HEK293 (cell line): ENCODE measurements around the gene GUCA1A.

Experiments used
- CTCF ChIA-PET: fragments of 350-600 bp; formaldehyde crosslinking; extraction: SDS; loops from one replicate; lab custom pipeline; 2021; ENCODE audit warnings: antibody characterized with exemption; lab: Yijun Ruan, JAX
- POLR2A ChIA-PET: fragments of 300-600 bp; formaldehyde crosslinking; extraction: SDS; loops from one replicate; lab custom pipeline; 2020; ENCODE audit warnings: antibody characterized with exemption, inconsistent platforms; lab: Yijun Ruan, JAX
- H3K27ac ChIP-seq: fragments of 200-500 bp; sonication (Bioruptor generic); 2 replicates; pipeline ENCODE4 v1.5.1; 2014; ENCODE audit warnings: low read depth, low read length, control low read depth, inconsistent platforms; ENCODE audit errors: extremely low read depth
- H3K36me3 ChIP-seq, 2 experiments: fragments of 200-500 bp in 1 of 2; sonication (Bioruptor generic) in 1 of 2; 1 replicate in 1 of 2; 2 replicates in 1 of 2; pipeline ENCODE4 v1.5.1; 2014 to 2017; ENCODE audit warnings: inconsistent platforms in 2 of 2, low read length in 2 of 2; ENCODE audit not compliant: control insufficient read depth in 2 of 2, insufficient read depth in 1 of 2
- H3K4me1 ChIP-seq: fragments of 200-500 bp; sonication (Bioruptor generic); 2 replicates; pipeline ENCODE4 v1.5.1; 2014; ENCODE audit warnings: mild to moderate bottlenecking, low read length, inconsistent platforms; ENCODE audit not compliant: control insufficient read depth, insufficient read depth
- H3K4me3 ChIP-seq: 2 replicates; pipeline ENCODE4 v1.5.1; 2011; ENCODE audit warnings: low read depth, mild to moderate bottlenecking, control low read depth, low read length, moderate library complexity
- H3K9me3 ChIP-seq: fragments of 200-500 bp; sonication (Bioruptor generic); 2 replicates; pipeline ENCODE4 v1.5.1; 2014; ENCODE audit warnings: low read depth, low read length, inconsistent platforms; ENCODE audit not compliant: control insufficient read depth, insufficient read depth
- AEBP2 ChIP-seq: fragments of 450-650 bp; formaldehyde crosslinking; IDR thresholded peaks from 2 replicates; pipeline ENCODE4 v1.5.1; 2016; ENCODE audit warnings: missing biosample characterization, missing genetic modification characterization, borderline replicate concordance
- EGR2 ChIP-seq: fragments of 450-650 bp; formaldehyde crosslinking; IDR thresholded peaks from 2 replicates; pipeline ENCODE4 v1.5.1; 2016; ENCODE audit warnings: low read depth, missing biosample characterization, missing genetic modification characterization
- HOXD13 ChIP-seq: sonication (generic); formaldehyde crosslinking; IDR thresholded peaks from 2 replicates; pipeline ENCODE4 v1.8.0; 2022; ENCODE audit warnings: missing genetic modification reagents, borderline replicate concordance
- KLF10 ChIP-seq: fragments of 450-650 bp; IDR thresholded peaks from 2 replicates; pipeline ENCODE4 v1.5.1; 2018; ENCODE audit warnings: missing biosample characterization, mild to moderate bottlenecking, missing genetic modification characterization
- KLF7 ChIP-seq: fragments of 450-650 bp; formaldehyde crosslinking; IDR thresholded peaks from 2 replicates; pipeline ENCODE4 v1.5.1; 2016; ENCODE audit warnings: missing biosample characterization, missing genetic modification characterization, borderline replicate concordance
- KLF9 ChIP-seq: fragments of 450-650 bp; formaldehyde crosslinking; IDR thresholded peaks from 2 replicates; pipeline ENCODE4 v1.5.1; 2016; ENCODE audit warnings: missing biosample characterization, missing genetic modification characterization, low read depth
- SCRT1 ChIP-seq: fragments of 450-650 bp; formaldehyde crosslinking; IDR thresholded peaks from 2 replicates; pipeline ENCODE4 v1.5.1; 2016; ENCODE audit warnings: missing biosample characterization, missing genetic modification characterization, borderline replicate concordance
- SCRT2 ChIP-seq: fragments of 450-650 bp; formaldehyde crosslinking; IDR thresholded peaks from 2 replicates; pipeline ENCODE4 v1.5.1; 2016; ENCODE audit warnings: missing biosample characterization, missing genetic modification characterization
- SP3 ChIP-seq: fragments of 450-650 bp; formaldehyde crosslinking; IDR thresholded peaks from 2 replicates; pipeline ENCODE4 v1.5.1; 2016; ENCODE audit warnings: missing biosample characterization, missing genetic modification characterization
- WT1 ChIP-seq: fragments of 450-650 bp; formaldehyde crosslinking; IDR thresholded peaks from 2 replicates; pipeline ENCODE4 v1.5.1; 2016; ENCODE audit warnings: missing biosample characterization, missing genetic modification characterization
- YY2 ChIP-seq: fragments of 450-650 bp; formaldehyde crosslinking; IDR thresholded peaks from 2 replicates; pipeline ENCODE4 v1.5.1; 2016; ENCODE audit warnings: missing biosample characterization, missing genetic modification characterization
- ZEB2 ChIP-seq: fragments of 450-650 bp; formaldehyde crosslinking; IDR thresholded peaks from 2 replicates; pipeline ENCODE4 v1.5.1; 2016; ENCODE audit warnings: missing biosample characterization, missing genetic modification characterization
- ZFHX2 ChIP-seq: fragments of 450-650 bp; formaldehyde crosslinking; conservative IDR thresholded peaks from 2 replicates; pipeline ENCODE4 v1.5.1; 2016; ENCODE audit warnings: missing biosample characterization, missing genetic modification characterization
- ZNF10 ChIP-seq: fragments of 450-650 bp; formaldehyde crosslinking; IDR thresholded peaks from 2 replicates; pipeline ENCODE4 v1.5.1; 2017; ENCODE audit warnings: missing biosample characterization, missing genetic modification characterization
- ZNF394 ChIP-seq: fragments of 450-650 bp; formaldehyde crosslinking; IDR thresholded peaks from 2 replicates; pipeline ENCODE4 v1.5.1; 2016; ENCODE audit warnings: missing biosample characterization, missing genetic modification characterization, mild to moderate bottlenecking, moderate library complexity, borderline replicate concordance
- ZNF433 ChIP-seq: fragments of 450-650 bp; formaldehyde crosslinking; IDR thresholded peaks from 2 replicates; pipeline ENCODE4 v1.5.1; 2016; ENCODE audit warnings: missing biosample characterization, missing genetic modification characterization, low read depth
- ZNF529 ChIP-seq: fragments of 450-650 bp; formaldehyde crosslinking; IDR thresholded peaks from 2 replicates; pipeline ENCODE4 v1.5.1; 2017; ENCODE audit warnings: missing genetic modification characterization, missing biosample characterization; ENCODE audit not compliant: insufficient replicate concordance
- ZNF623 ChIP-seq: fragments of 450-650 bp; formaldehyde crosslinking; IDR thresholded peaks from 2 replicates; pipeline ENCODE4 v1.5.1; 2016; ENCODE audit warnings: missing biosample characterization, missing genetic modification characterization
- ZNF792 ChIP-seq: fragments of 450-650 bp; formaldehyde crosslinking; IDR thresholded peaks from 2 replicates; pipeline ENCODE4 v1.5.1; 2016; ENCODE audit warnings: missing biosample characterization, missing genetic modification characterization
- ZNF830 ChIP-seq: fragments of 450-650 bp; IDR thresholded peaks from 2 replicates; pipeline ENCODE4 v1.5.0; 2018; ENCODE audit warnings: missing biosample characterization, missing genetic modification characterization, low read depth, mild to moderate bottlenecking, moderate library complexity
- TF ChIP-seq, protein P1 (sequence below): fragments of 450-650 bp; formaldehyde crosslinking; IDR thresholded peaks from 2 replicates; pipeline ENCODE4 v1.5.1; 2016; ENCODE audit warnings: missing biosample characterization, missing genetic modification characterization
- TF ChIP-seq, protein P2 (sequence below): fragments of 450-650 bp; formaldehyde crosslinking; IDR thresholded peaks from 2 replicates; pipeline ENCODE4 v1.5.1; 2017; ENCODE audit warnings: missing biosample characterization, missing genetic modification characterization
- TF ChIP-seq, protein P3 (sequence below): fragments of 450-650 bp; formaldehyde crosslinking; IDR thresholded peaks from 2 replicates; pipeline ENCODE4 v1.5.1; 2016; ENCODE audit warnings: missing biosample characterization, missing genetic modification characterization
- TF ChIP-seq, protein P4 (sequence below): fragments of 450-650 bp; formaldehyde crosslinking; optimal IDR thresholded peaks from 2 replicates; pipeline ENCODE3; 2016; ENCODE audit warnings: missing biosample characterization, mild to moderate bottlenecking, missing genetic modification characterization
- TF ChIP-seq, protein P5 (sequence below): fragments of 450-650 bp; formaldehyde crosslinking; IDR thresholded peaks from 2 replicates; pipeline ENCODE4 v1.5.1; 2016; ENCODE audit warnings: missing biosample characterization, missing genetic modification characterization

The GUCA1A gene

DNA sequence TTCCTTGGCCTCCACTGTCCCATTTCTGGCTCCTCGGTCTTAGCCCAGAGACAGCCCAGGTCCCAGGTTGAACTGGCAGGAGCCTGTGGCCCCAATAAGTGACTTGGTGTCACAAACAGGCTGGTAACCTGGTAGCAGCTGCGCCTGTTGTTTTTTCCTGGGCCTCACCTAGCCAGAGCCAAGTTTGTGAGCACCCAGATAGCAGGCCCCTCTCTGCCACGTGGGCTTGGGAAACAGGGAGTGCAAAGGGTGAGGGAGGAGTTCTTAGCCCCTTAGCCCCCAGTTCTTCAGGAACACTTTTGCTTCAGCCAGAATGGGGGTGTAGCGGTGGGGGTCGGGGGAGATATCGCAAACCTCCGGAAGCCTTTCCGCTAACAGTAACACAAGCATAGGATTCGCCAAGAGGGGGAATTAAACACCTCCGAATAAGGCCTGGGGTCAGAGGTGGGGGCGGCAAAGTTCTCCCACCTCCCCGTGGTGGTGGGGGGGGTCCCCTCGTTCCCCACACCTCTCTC, 31.5 kb upstream of the GUCA1A start (continued):
- TF ChIP-seq ZNF792 (tag by site-specific recombination): no peak
- 0 out of 2 replicates have a peak, but pooled peaks have one; percentile 17 for TF ChIP-seq KLF9

DNA sequence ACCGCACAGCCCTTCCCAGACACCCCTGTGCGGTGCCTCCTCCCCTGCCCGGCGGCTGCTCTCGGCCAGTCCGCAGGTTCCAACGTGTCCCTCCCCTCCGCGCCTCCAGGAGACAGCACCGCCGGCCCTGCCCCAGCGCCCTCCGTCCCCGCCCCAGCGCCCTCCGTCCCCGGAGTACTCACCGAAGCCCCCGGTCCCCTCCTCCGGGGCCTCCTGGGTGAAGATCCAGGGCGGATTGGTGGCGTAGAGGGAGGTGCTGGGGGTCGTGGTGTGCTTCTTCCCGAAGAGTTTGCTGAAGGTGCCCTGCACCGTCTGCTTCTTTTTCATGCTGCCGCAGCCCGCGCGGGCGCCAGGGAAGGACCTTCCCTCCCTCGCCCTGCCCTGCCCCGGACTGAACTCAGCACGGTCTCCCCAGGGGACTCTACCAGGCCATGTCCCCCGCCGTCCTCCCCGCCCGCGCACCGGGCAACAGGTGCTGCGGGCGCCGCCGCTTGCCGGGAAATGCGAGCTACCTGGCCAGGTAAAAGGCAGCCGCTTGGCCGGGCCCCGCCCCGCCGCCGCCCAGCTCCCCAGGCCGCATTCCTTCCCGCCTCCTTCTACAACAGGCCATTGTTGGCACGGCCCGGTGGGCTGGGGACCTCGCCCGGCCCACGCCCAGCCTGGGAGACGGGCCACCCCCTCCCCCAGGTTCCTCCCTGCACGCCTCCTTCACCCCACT, 30.9 kb upstream of the GUCA1A start, which contains the start of gene C6orf132:
Gene C6orf132 (minus strand): TSS at position 503 of the 718 bp plus-strand sequence. CDS start 176 bp downstream, at position 327.
- Histone ChIP-seq H3K36me3 (no peaks in the 10 kb centered on the region), H3K9me3 (no peaks in the 10 kb centered on the region), H3K4me1 (peaks cover 24% of the 10 kb centered on the region), H3K27ac (peak within 1 kb of the TSS; percentile 79), H3K4me3 (peak within 1 kb of the TSS; percentile 66)
- ChIA-PET POLR2A (interaction anchor here (0.6 to 1.1 kb wide), 4 partner anchors 14 to 912 kb away, joined by 3 to 4 read pairs (median 3); partner anchors contain the start of genes CUL7 and TBCC), CTCF (interaction anchor here (0.5 to 1.4 kb wide), 6 partner anchors 18 to 700 kb away, joined by 3 to 5 read pairs (median 4); no protein-coding TSS in a partner anchor)
- TF ChIP-seq ZNF830: no peak
- peak; percentile 84 for TF ChIP-seq SCRT1 (tag by site-specific recombination)
- TF ChIP-seq EGR2: peak; percentile 80
- TF ChIP-seq, protein P1, sequence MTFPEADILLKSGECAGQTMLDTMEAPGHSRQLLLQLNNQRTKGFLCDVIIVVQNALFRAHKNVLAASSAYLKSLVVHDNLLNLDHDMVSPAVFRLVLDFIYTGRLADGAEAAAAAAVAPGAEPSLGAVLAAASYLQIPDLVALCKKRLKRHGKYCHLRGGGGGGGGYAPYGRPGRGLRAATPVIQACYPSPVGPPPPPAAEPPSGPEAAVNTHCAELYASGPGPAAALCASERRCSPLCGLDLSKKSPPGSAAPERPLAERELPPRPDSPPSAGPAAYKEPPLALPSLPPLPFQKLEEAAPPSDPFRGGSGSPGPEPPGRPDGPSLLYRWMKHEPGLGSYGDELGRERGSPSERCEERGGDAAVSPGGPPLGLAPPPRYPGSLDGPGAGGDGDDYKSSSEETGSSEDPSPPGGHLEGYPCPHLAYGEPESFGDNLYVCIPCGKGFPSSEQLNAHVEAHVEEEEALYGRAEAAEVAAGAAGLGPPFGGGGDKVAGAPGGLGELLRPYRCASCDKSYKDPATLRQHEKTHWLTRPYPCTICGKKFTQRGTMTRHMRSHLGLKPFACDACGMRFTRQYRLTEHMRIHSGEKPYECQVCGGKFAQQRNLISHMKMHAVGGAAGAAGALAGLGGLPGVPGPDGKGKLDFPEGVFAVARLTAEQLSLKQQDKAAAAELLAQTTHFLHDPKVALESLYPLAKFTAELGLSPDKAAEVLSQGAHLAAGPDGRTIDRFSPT (tag by site-specific recombination): peak; percentile 17; the same call in 1 of the 2 replicates
- TF ChIP-seq KLF7 (tag by site-specific recombination): 0 out of 2 replicates have a peak, but pooled peaks have one; percentile 48
- peak; percentile 76 for TF ChIP-seq SP3 (tag by site-specific recombination)
- TF ChIP-seq AEBP2 (tag by site-specific recombination): no peak
- TF ChIP-seq, protein P2, sequence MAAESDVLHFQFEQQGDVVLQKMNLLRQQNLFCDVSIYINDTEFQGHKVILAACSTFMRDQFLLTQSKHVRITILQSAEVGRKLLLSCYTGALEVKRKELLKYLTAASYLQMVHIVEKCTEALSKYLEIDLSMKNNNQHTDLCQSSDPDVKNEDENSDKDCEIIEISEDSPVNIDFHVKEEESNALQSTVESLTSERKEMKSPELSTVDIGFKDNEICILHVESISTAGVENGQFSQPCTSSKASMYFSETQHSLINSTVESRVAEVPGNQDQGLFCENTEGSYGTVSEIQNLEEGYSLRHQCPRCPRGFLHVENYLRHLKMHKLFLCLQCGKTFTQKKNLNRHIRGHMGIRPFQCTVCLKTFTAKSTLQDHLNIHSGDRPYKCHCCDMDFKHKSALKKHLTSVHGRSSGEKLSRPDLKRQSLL (tag by site-specific recombination): no peak
- TF ChIP-seq, protein P3, sequence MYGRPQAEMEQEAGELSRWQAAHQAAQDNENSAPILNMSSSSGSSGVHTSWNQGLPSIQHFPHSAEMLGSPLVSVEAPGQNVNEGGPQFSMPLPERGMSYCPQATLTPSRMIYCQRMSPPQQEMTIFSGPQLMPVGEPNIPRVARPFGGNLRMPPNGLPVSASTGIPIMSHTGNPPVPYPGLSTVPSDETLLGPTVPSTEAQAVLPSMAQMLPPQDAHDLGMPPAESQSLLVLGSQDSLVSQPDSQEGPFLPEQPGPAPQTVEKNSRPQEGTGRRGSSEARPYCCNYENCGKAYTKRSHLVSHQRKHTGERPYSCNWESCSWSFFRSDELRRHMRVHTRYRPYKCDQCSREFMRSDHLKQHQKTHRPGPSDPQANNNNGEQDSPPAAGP: peak; percentile 25; the same call in 1 of the 2 replicates
- TF ChIP-seq ZNF10 (tag by site-specific recombination): no peak
- TF ChIP-seq HOXD13 (CRISPR knock-in tag): no peak
- TF ChIP-seq ZNF623 (tag by site-specific recombination): no peak
- no peak for TF ChIP-seq KLF10
- peak; percentile 89 for TF ChIP-seq ZFHX2 (tag by site-specific recombination)
- TF ChIP-seq, protein P4, sequence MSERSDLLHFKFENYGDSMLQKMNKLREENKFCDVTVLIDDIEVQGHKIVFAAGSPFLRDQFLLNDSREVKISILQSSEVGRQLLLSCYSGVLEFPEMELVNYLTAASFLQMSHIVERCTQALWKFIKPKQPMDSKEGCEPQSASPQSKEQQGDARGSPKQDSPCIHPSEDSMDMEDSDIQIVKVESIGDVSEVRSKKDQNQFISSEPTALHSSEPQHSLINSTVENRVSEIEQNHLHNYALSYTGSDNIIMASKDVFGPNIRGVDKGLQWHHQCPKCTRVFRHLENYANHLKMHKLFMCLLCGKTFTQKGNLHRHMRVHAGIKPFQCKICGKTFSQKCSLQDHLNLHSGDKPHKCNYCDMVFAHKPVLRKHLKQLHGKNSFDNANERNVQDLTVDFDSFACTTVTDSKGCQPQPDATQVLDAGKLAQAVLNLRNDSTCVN: peak; percentile 45
- no peak for TF ChIP-seq ZNF529 (tag by site-specific recombination)
- TF ChIP-seq WT1 (tag by site-specific recombination): peak; percentile 14; the same call in 1 of the 2 replicates
- TF ChIP-seq, protein P5, sequence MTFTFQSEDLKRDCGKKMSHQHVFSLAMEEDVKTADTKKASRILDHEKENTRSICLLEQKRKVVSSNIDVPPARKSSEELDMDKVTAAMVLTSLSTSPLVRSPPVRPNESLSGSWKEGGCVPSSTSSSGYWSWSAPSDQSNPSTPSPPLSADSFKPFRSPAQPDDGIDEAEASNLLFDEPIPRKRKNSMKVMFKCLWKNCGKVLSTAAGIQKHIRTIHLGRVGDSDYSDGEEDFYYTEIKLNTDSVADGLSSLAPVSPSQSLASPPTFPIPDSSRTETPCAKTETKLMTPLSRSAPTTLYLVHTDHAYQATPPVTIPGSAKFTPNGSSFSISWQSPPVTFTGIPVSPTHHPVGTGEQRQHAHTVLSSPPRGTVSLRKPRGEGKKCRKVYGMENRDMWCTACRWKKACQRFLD (tag by site-specific recombination): no peak
- TF ChIP-seq ZNF433 (tag by site-specific recombination): no peak
- no peak for TF ChIP-seq YY2 (tag by site-specific recombination)
- TF ChIP-seq ZNF394 (tag by site-specific recombination): peak; percentile 12; the same call in 1 of the 2 replicates
- TF ChIP-seq SCRT2 (tag by site-specific recombination): peak; percentile 98
- TF ChIP-seq ZEB2 (tag by site-specific recombination): 0 out of 2 replicates have a peak, but pooled peaks have one; percentile 29
